SK-N-SH (cell line): Measurements from ENCODE around the gene APEH. TPM values are rescaled to one million over a fixed set of nuclear protein-coding genes. Genes with fewer than 3 reads are reported as not detected.

Experiments used
- CTCF ChIA-PET: fragments of 300-600, 350-600 bp; formaldehyde crosslinking; extraction: SDS; loops from one replicate; lab custom pipeline; 2021; lab: Yijun Ruan, JAX
- POLR2A ChIA-PET: fragments of 350-600 bp; sonication (Branson Sonifier 250); formaldehyde crosslinking; extraction: SDS; loops from one replicate; lab custom pipeline; 2020; ENCODE audit warnings: antibody characterized with exemption, inconsistent platforms; lab: Yijun Ruan, JAX
- DNase-seq: peaks from one replicate; pipeline ENCODE4 v3.0.0; 2012
- H2AFZ ChIP-seq: fragments of 200-600 bp; sonication (generic); 2 replicates; pipeline ENCODE4 v1.8.1; 2016; ENCODE audit warnings: antibody characterized with exemption, mild to moderate bottlenecking, low read depth
- H3F3A ChIP-seq: fragments of 200-600 bp; sonication (generic); replicated peaks from 2 replicates; pipeline ENCODE3; 2016; ENCODE audit warnings: antibody characterized with exemption, mild to moderate bottlenecking; ENCODE audit not compliant: insufficient read depth
- H3K27ac ChIP-seq, 2 experiments: fragments of 200-500 bp in 1 of 2; fragments of 200-600 bp in 1 of 2; sonication (Bioruptor generic) in 1 of 2; sonication (generic), shearing (Covaris generic) in 1 of 2; 2 replicates each; pipeline versions ENCODE4 v1.5.1 to v1.6.1; 2014 to 2016; ENCODE audit warnings: low read depth in 2 of 2, inconsistent platforms in 1 of 2, low read length in 1 of 2, mild to moderate bottlenecking in 1 of 2, mixed read lengths in 1 of 2
- H3K27me3 ChIP-seq: fragments of 200-600 bp; sonication (generic), shearing (Covaris generic); 2 replicates; pipeline ENCODE4 v1.6.1; 2016; ENCODE audit warnings: mixed run types; ENCODE audit not compliant: insufficient read depth
- H3K36me3 ChIP-seq, 2 experiments: fragments of 200-500 bp in 1 of 2; fragments of 200-600 bp in 1 of 2; sonication (Bioruptor generic) in 1 of 2; sonication (generic) in 1 of 2; replicated peaks in 1 of 2; 2 replicates each; pipeline versions ENCODE3 to v1.5.1; 2014 to 2016; ENCODE audit warnings: low read length in 1 of 2, mild to moderate bottlenecking in 1 of 2; ENCODE audit not compliant: insufficient read depth in 2 of 2, control insufficient read depth in 1 of 2
- H3K4me1 ChIP-seq, 2 experiments: fragments of 200-500 bp in 1 of 2; fragments of 200-600 bp in 1 of 2; sonication (Bioruptor generic) in 1 of 2; sonication (generic), shearing (Covaris generic) in 1 of 2; 2 replicates each; pipeline versions ENCODE4 v1.5.1 to v1.6.1; 2014 to 2016; ENCODE audit warnings: low read depth in 1 of 2, low read length in 1 of 2, mixed run types in 1 of 2; ENCODE audit not compliant: insufficient read depth in 2 of 2, control insufficient read depth in 1 of 2
- H3K4me2 ChIP-seq: fragments of 200-600 bp; sonication (generic), shearing (Covaris generic); 2 replicates; pipeline ENCODE4 v1.6.1; 2017; ENCODE audit warnings: mixed run types
- H3K4me3 ChIP-seq, 2 experiments: fragments of 200-500 bp in 1 of 2; fragments of 200-600 bp in 1 of 2; sonication (Bioruptor generic) in 1 of 2; sonication (generic), shearing (Covaris generic) in 1 of 2; 2 replicates each; pipeline versions ENCODE4 v1.5.1 to v1.8.1; 2014 to 2016; ENCODE audit warnings: low read depth in 2 of 2, inconsistent platforms in 1 of 2, low read length in 1 of 2, mild to moderate bottlenecking in 1 of 2, mixed read lengths in 1 of 2, moderate library complexity in 1 of 2
- H3K79me2 ChIP-seq: fragments of 200-600 bp; sonication (generic); 2 replicates; pipeline ENCODE4 v1.8.1; 2017; ENCODE audit warnings: mild to moderate bottlenecking; ENCODE audit not compliant: insufficient read depth
- H3K9ac ChIP-seq: fragments of 200-600 bp; sonication (generic); 2 replicates; pipeline ENCODE4 v1.6.1; 2017; ENCODE audit warnings: mixed run types
- H3K9me2 ChIP-seq: fragments of 200-600 bp; sonication (generic); 2 replicates; pipeline ENCODE4 v1.6.1; 2017; ENCODE audit warnings: mixed run types
- H3K9me3 ChIP-seq: fragments of 200-600 bp; sonication (generic); 2 replicates; pipeline ENCODE4 v1.6.1; 2017; ENCODE audit warnings: mixed run types, mild to moderate bottlenecking, moderate library complexity
- H4K20me1 ChIP-seq: fragments of 200-600 bp; sonication (generic); 2 replicates; pipeline ENCODE4 v1.6.1; 2017; ENCODE audit warnings: mild to moderate bottlenecking, mixed run types; ENCODE audit not compliant: insufficient read depth
- CHD2 ChIP-seq: fragments of 150-350 bp; IDR thresholded peaks from 2 replicates; pipeline ENCODE4 v1.6.1; 2018; ENCODE audit warnings: low read length; ENCODE audit not compliant: partially characterized antibody
- EP300 ChIP-seq, 2 experiments: IDR thresholded peaks; 2 replicates each; pipeline versions ENCODE4 v1.4.0 to v1.6.1; 2012; ENCODE audit warnings: borderline replicate concordance in 1 of 2, low read depth in 1 of 2, low read length in 1 of 2
- EZH2phosphoT487 ChIP-seq: fragments of 200-600 bp; sonication (generic); IDR thresholded peaks from 2 replicates; pipeline ENCODE4 v1.6.1; 2017; ENCODE audit warnings: low read depth, mixed run types, mild to moderate bottlenecking, antibody characterized with exemption, moderate library complexity, borderline replicate concordance
- FOSL2 ChIP-seq: IDR thresholded peaks from 2 replicates; pipeline ENCODE4 v1.4.0; 2012; ENCODE audit warnings: low read depth, mild to moderate bottlenecking, moderate library complexity, borderline replicate concordance
- FOXJ3 ChIP-seq: sonication (generic); formaldehyde crosslinking; IDR thresholded peaks from 2 replicates; pipeline ENCODE4 v1.5.1; 2020; ENCODE audit warnings: mild to moderate bottlenecking, missing genetic modification reagents
- GABPA ChIP-seq: IDR thresholded peaks from 2 replicates; pipeline ENCODE4 v1.4.0; 2012; ENCODE audit warnings: low read depth, mild to moderate bottlenecking
- GATA2 ChIP-seq: sonication (generic); formaldehyde crosslinking; IDR thresholded peaks from 2 replicates; pipeline ENCODE4 v1.5.0; 2020; ENCODE audit warnings: mild to moderate bottlenecking, missing genetic modification reagents
- IRF3 ChIP-seq: fragments of 150-350 bp; IDR thresholded peaks from 2 replicates; pipeline ENCODE4 v1.6.1; 2016; ENCODE audit warnings: mild to moderate bottlenecking, low read depth, low read length
- MAX ChIP-seq: IDR thresholded peaks from 2 replicates; pipeline ENCODE4 v1.4.0; 2012; ENCODE audit warnings: low read depth
- NFIC ChIP-seq: IDR thresholded peaks from 2 replicates; pipeline ENCODE4 v1.4.0; 2012; ENCODE audit warnings: borderline replicate concordance
- NRF1 ChIP-seq: IDR thresholded peaks from 2 replicates; pipeline ENCODE4 v1.6.1; 2012; ENCODE audit warnings: low read depth, mild to moderate bottlenecking, low read length
- PBX3 ChIP-seq: IDR thresholded peaks from 2 replicates; pipeline ENCODE4; 2012
- RAD21 ChIP-seq: IDR thresholded peaks from 2 replicates; pipeline ENCODE4 v1.6.1; 2012; ENCODE audit warnings: mild to moderate bottlenecking, low read length
- REST ChIP-seq: IDR thresholded peaks from 2 replicates; pipeline ENCODE4 v1.6.1; 2012; ENCODE audit warnings: mild to moderate bottlenecking, low read depth, low read length, moderate library complexity
- RFX5 ChIP-seq: IDR thresholded peaks from 2 replicates; pipeline ENCODE4 v1.6.1; 2012; ENCODE audit warnings: mild to moderate bottlenecking, improper control_type of control experiment, low read length
- RXRA ChIP-seq: IDR thresholded peaks from 2 replicates; pipeline ENCODE4 v1.4.0; 2012; ENCODE audit warnings: low read depth, mild to moderate bottlenecking, borderline replicate concordance
- SMC3 ChIP-seq: IDR thresholded peaks from 2 replicates; pipeline ENCODE4 v1.6.1; 2012; ENCODE audit warnings: low read depth, low read length, improper control_type of control experiment
- USF1 ChIP-seq: IDR thresholded peaks from 2 replicates; pipeline ENCODE4 v1.4.0; 2012; ENCODE audit warnings: low read depth, borderline replicate concordance
- YY1 ChIP-seq: IDR thresholded peaks from 2 replicates; pipeline ENCODE4 v1.4.0; 2012; ENCODE audit warnings: low read depth, mild to moderate bottlenecking
- WGBS: methylation state at CpG from one replicate; pipeline ENCODE4 v1.1.6; 2017; ENCODE audit warnings: low lambda C conversion rate; 5-methylcytosine and 5-hydroxymethylcytosine counted together
- polyA plus RNA-seq, 3 experiments: library from polyadenylated mRNA; depleted of rRNA; stranded (reverse); fragments of >200 nt; gene quantifications; 2 replicates each; pipeline ENCODE4 v1.2.3, GENCODE V29; 2012
- TF ChIP-seq, protein P1 (sequence below): fragments of 200-600 bp; sonication (generic); IDR thresholded peaks from 2 replicates; pipeline ENCODE4 v1.6.1; 2017; ENCODE audit warnings: antibody characterized with exemption, mild to moderate bottlenecking, moderate library complexity
- TF ChIP-seq, protein P2 (sequence below): fragments of 150-350 bp; IDR thresholded peaks from 2 replicates; pipeline ENCODE4 v1.6.1; 2017; ENCODE audit warnings: antibody characterized with exemption, low read length, low read depth, borderline replicate concordance

APEH gene
- polyA plus RNA-seq, 1 of the 3 experiments (the other 2 are of a cell fraction), result 112 TPM

- WGBS, result 44% methylated on average over 11 of the region's 11 CpGs
- Histone ChIP-seq H3K9me2 (no peaks in the 10 kb centered on the region), H3K27ac (no peak overlapping the region), H3F3A (peaks cover 5% of the 10 kb centered on the region), H4K20me1 (no peaks in the 10 kb centered on the region), H3K9me3 (no peaks in the 10 kb centered on the region), H2AFZ (no peak overlapping the region), H3K4me2 (no peak overlapping the region), H3K36me3 (peaks cover 3 to 12% of the 10 kb centered on the region in 2 experiments)
- CTCF ChIA-PET, result interaction anchor here (0.5 to 5.6 kb wide), 36 partner anchors 9 to 208 kb away, joined by 3 to 299 read pairs (median 5); partner anchors contain the start of genes AMIGO3 and BSN
- peak; percentile 85 for DNase-seq
- POLR2A ChIA-PET, result interaction anchor here (0.5 to 1.6 kb wide), 5 partner anchors 15 to 134 kb away, joined by 3 to 21 read pairs (median 3); no protein-coding TSS in a partner anchor
- TF ChIP-seq EZH2phosphoT487 (no peak), SMC3 (peak; percentile 98), YY1 (no peak), GATA2 (CRISPR knock-in tag) (no peak), PBX3 (no peak), NRF1 (no peak), IRF3 (no peak), FOXJ3 (CRISPR knock-in tag) (no peak), USF1 (no peak), RFX5 (no peak), FOSL2 (no peak), MAX (no peak), GABPA (no peak), RXRA (no peak), NFIC (no peak), CHD2 (no peak), RAD21 (peak; percentile 89), REST (no peak), EP300 (IDR thresholded peaks at IDR 0.05; ENCODE audit: borderline replicate concordance in 1 of 2, low read depth in 1 of 2, low read length in 1 of 2) (no peak)
- TF ChIP-seq, protein P1, sequence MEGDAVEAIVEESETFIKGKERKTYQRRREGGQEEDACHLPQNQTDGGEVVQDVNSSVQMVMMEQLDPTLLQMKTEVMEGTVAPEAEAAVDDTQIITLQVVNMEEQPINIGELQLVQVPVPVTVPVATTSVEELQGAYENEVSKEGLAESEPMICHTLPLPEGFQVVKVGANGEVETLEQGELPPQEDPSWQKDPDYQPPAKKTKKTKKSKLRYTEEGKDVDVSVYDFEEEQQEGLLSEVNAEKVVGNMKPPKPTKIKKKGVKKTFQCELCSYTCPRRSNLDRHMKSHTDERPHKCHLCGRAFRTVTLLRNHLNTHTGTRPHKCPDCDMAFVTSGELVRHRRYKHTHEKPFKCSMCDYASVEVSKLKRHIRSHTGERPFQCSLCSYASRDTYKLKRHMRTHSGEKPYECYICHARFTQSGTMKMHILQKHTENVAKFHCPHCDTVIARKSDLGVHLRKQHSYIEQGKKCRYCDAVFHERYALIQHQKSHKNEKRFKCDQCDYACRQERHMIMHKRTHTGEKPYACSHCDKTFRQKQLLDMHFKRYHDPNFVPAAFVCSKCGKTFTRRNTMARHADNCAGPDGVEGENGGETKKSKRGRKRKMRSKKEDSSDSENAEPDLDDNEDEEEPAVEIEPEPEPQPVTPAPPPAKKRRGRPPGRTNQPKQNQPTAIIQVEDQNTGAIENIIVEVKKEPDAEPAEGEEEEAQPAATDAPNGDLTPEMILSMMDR, result peak; percentile 78
- TF ChIP-seq, protein P2, sequence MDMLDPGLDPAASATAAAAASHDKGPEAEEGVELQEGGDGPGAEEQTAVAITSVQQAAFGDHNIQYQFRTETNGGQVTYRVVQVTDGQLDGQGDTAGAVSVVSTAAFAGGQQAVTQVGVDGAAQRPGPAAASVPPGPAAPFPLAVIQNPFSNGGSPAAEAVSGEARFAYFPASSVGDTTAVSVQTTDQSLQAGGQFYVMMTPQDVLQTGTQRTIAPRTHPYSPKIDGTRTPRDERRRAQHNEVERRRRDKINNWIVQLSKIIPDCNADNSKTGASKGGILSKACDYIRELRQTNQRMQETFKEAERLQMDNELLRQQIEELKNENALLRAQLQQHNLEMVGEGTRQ, result no peak
- TF ChIP-seq, all 33 proteins: peak for 3
- no peak overlapping the region for H3K9ac ChIP-seq
- peak overlapping the region in 1 of 2 experiments; percentile 5; a peak in 1 of 4 replicates for H3K4me3 ChIP-seq
- H3K27me3 ChIP-seq, result no peaks in the 10 kb centered on the region
- peaks cover 7 to 19% of the 10 kb centered on the region in 2 experiments; a peak in 1 of 4 replicates for H3K4me1 ChIP-seq
- H3K79me2 ChIP-seq, result peaks cover 24% of the 10 kb centered on the region
Observed at GRCh38 chr3:49671291-49672288, 2.6 kb upstream of the APEH start.
